Stimulated activated CD4-positive, alpha-beta T cell treated with anti-CD3 and anti-CD28 coated beads, TNF-alpha, amount 100 ng/mL, for 48 hours (primary cell): Measurements from ENCODE around the gene ZC3H18.
"Not testable (repeated sequence)": the region's sequence is repeated elsewhere in the genome, so short reads cannot be mapped to it uniquely, and the experiment has no call there.

Experiments
- DNase-seq, 3 donors: peaks; one replicate each; pipeline ENCODE4 v3.0.0-alpha.2; 2020; ENCODE audit warnings: low read depth in 3 of 3

ZC3H18 gene

GRCh38 chr16:88605186-88606147, 35.3 kb downstream of the ZC3H18 start:
- no peak for DNase-seq

GRCh38 chr16:88606148-88606757, 36.0 kb downstream of the ZC3H18 start:
- no peak for DNase-seq

- DNase-seq, result no peak
Measured at GRCh38 chr16:88608076-88608475, 37.9 kb downstream of the ZC3H18 start.

- not testable (repeated sequence) for DNase-seq
Measured at GRCh38 chr16:88609426-88609825, 39.2 kb downstream of the ZC3H18 start.

- DNase-seq, result no peak
Measured at GRCh38 chr16:88610080-88610479, 39.9 kb downstream of the ZC3H18 start.

- DNase-seq, result no peak
Measured at GRCh38 chr16:88610909-88611812, 41.0 kb downstream of the ZC3H18 start.

GRCh38 chr16:88613293-88613692, 43.1 kb downstream of the ZC3H18 start:
- DNase-seq, result no peak

- DNase-seq, result no peak
Measured at GRCh38 chr16:88613911-88614817, 44.0 kb downstream of the ZC3H18 start.

GRCh38 chr16:88614818-88615580, 44.8 kb downstream of the ZC3H18 start:
- DNase-seq, result no peak

- DNase-seq, result no peak
Measured at GRCh38 chr16:88616320-88616719, 46.1 kb downstream of the ZC3H18 start.

GRCh38 chr16:88616736-88617135, 46.5 kb downstream of the ZC3H18 start:
- no peak for DNase-seq

GRCh38 chr16:88617268-88618031, 47.2 kb downstream of the ZC3H18 start:
- no peak for DNase-seq

GRCh38 chr16:88618182-88618955, 48.2 kb downstream of the ZC3H18 start:
- no peak for DNase-seq

GRCh38 chr16:88618956-88619667, 48.9 kb downstream of the ZC3H18 start:
- no peak for DNase-seq

GRCh38 chr16:88619859-88620815, 49.9 kb downstream of the ZC3H18 start:
- no peak for DNase-seq

GRCh38 chr16:88622125-88622524, 51.9 kb downstream of the ZC3H18 start:
- DNase-seq, result no peak

GRCh38 chr16:88622866-88623265, 52.7 kb downstream of the ZC3H18 start:
- no peak for DNase-seq
